ENCODE measurements around the gene IL24. TPM values are rescaled to one million over a fixed set of nuclear protein-coding genes. Genes with fewer than 3 reads are reported as not detected.

IL24 gene
- total and polyA plus RNA-seq, 10 of the 15 experiments (the other 5 are each of a cell fraction or from before 2014, with no cell fraction given), result 0.05 to 19.8 (median 0.35) TPM; not detected in 1

GRCh38 chr1:206883160-206883559 lies 14.1 kb upstream of the IL24 start:
- no peak overlapping the region for H3K4me3 ChIP-seq
- CTCF ChIA-PET, result interaction anchor here (0.9 to 3.4 kb wide), 16 partner anchors 9 to 906 kb away, joined by 3 to 22 read pairs (median 4); partner anchors contain the start of gene IL20
- no peak overlapping the region for H3K4me2 ChIP-seq (ENCODE audit: control insufficient read depth, insufficient read depth)
- H3K9ac ChIP-seq (ENCODE audit: control insufficient read depth, insufficient read depth, low read length), result no peak overlapping the region
- DNase-seq (ENCODE audit: low read depth, low spot score) (no peak), FAIRE-seq (no peak), ATAC-seq (no peak)
- H3K4me1 ChIP-seq (ENCODE audit: control insufficient read depth, insufficient read depth, low read length), result no peaks in the 10 kb centered on the region
- no TSS peak for BruUV-seq (replicated peaks)
- H2AFZ ChIP-seq (ENCODE audit: control insufficient read depth, low read depth, low read length), result no peak overlapping the region
- 93% methylated on average over 1 of the region's 1 CpG for WGBS (ENCODE audit: insufficient coverage, insufficient replicate concordance, low lambda C conversion rate, missing lambda C conversion rate)
- RAD21 ChIA-PET (ENCODE audit: unreplicated experiment), result interaction anchor here (1.3 to 1.5 kb wide), 2 partner anchors 9 to 148 kb away, joined by 3 to 5 read pairs; no protein-coding TSS in a partner anchor
- H3K27ac ChIP-seq (ENCODE audit: control insufficient read depth, insufficient read depth), result no peak overlapping the region
- peaks cover 3% of the 10 kb centered on the region; the same call in 2 of the 3 replicates for H3K9me3 ChIP-seq (replicated peaks; ENCODE audit: control insufficient read depth, insufficient read depth, low read length)
- TF ChIP-seq RUNX3 (IDR thresholded peaks at IDR 0.05; ENCODE audit: low read length), result no peak
- TF ChIP-seq ETV6 (conservative IDR thresholded peaks at IDR 0.05 in 1 of 2, IDR thresholded peaks at IDR 0.05 in 1 of 2; ENCODE audit: borderline replicate concordance in 1 of 2, low read depth in 1 of 2), result no peak
- no peak for TF ChIP-seq JUNB (IDR thresholded peaks at IDR 0.05)
- no peak for TF ChIP-seq SPI1 (IDR thresholded peaks at IDR 0.05; ENCODE audit: borderline replicate concordance, insufficient read depth, low read depth, low read length)
- TF ChIP-seq RELB (IDR thresholded peaks at IDR 0.05; ENCODE audit: low read depth), result no peak
- TF ChIP-seq NFYA (IDR thresholded peaks at IDR 0.05; ENCODE audit: borderline replicate concordance, low read depth, low read length), result no peak
- TF ChIP-seq GATAD2B (conservative IDR thresholded peaks at IDR 0.05; ENCODE audit: low read depth), result no peak
- TF ChIP-seq, protein P1, sequence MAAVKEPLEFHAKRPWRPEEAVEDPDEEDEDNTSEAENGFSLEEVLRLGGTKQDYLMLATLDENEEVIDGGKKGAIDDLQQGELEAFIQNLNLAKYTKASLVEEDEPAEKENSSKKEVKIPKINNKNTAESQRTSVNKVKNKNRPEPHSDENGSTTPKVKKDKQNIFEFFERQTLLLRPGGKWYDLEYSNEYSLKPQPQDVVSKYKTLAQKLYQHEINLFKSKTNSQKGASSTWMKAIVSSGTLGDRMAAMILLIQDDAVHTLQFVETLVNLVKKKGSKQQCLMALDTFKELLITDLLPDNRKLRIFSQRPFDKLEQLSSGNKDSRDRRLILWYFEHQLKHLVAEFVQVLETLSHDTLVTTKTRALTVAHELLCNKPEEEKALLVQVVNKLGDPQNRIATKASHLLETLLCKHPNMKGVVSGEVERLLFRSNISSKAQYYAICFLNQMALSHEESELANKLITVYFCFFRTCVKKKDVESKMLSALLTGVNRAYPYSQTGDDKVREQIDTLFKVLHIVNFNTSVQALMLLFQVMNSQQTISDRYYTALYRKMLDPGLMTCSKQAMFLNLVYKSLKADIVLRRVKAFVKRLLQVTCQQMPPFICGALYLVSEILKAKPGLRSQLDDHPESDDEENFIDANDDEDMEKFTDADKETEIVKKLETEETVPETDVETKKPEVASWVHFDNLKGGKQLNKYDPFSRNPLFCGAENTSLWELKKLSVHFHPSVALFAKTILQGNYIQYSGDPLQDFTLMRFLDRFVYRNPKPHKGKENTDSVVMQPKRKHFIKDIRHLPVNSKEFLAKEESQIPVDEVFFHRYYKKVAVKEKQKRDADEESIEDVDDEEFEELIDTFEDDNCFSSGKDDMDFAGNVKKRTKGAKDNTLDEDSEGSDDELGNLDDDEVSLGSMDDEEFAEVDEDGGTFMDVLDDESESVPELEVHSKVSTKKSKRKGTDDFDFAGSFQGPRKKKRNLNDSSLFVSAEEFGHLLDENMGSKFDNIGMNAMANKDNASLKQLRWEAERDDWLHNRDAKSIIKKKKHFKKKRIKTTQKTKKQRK (IDR thresholded peaks at IDR 0.05; ENCODE audit: low read depth, low read length), result no peak
- no peaks in the 10 kb centered on the region for H3K79me2 ChIP-seq (ENCODE audit: control insufficient read depth, insufficient read depth, low read length)
- SMC1A ChIA-PET (ENCODE audit: uncharacterized antibody, unreplicated experiment), result interaction anchor here (1.0 to 3.6 kb wide), 9 partner anchors 12 to 148 kb away, joined by 3 to 16 read pairs (median 5); partner anchors contain the start of gene IL20
- intact Hi-C loops (cut with micrococcal nuclease; ENCODE audit: unreplicated experiment) (no loop called here), in situ Hi-C loops (cut with MboI) (no loop called here)
- H3K27me3 ChIP-seq (replicated peaks in 1 of 2; ENCODE audit: control insufficient read depth in 2 of 2, insufficient read depth in 2 of 2, low read length in 1 of 2), result no peaks in the 10 kb centered on the region
- no peaks in the 10 kb centered on the region for H4K20me1 ChIP-seq (ENCODE audit: control insufficient read depth, insufficient read depth)
- H3K36me3 ChIP-seq (ENCODE audit: control insufficient read depth in 2 of 2, insufficient read depth in 2 of 2, low read length in 1 of 2), result no peaks in the 10 kb centered on the region
- POLR2A ChIA-PET, result interaction anchor here (1.4 kb wide), 1 partner anchor 66 kb away, joined by 3 read pairs; no protein-coding TSS in a partner anchor
